GM20431 (cell line): ENCODE measurements around the gene ABHD12B.

Experiments used
- in situ Hi-C: fragments of 300-500 bp; cut with MseI, MboI; formaldehyde crosslinking; loops from one replicate; pipeline ENCODE4 v1.15.0; 2020; ENCODE audit warnings: low sequenced_read_pairs; ENCODE audit not compliant: unreplicated experiment

The ABHD12B gene

GRCh38 chr14:50871914-50872732 lies at the start of gene ABHD12B:
Gene ABHD12B (plus strand): TSS chr14:50872053. CDS start chr14:50872175, 122 bp downstream.
- in situ Hi-C loops: loop anchor here (25.0 kb wide), 1 partner anchor 260 kb away; no protein-coding TSS in a partner anchor

GRCh38 chr14:50822501-50823042 lies 49.3 kb upstream of the ABHD12B start:
- in situ Hi-C loops: no loop called here

GRCh38 chr14:50823051-50823761 lies 48.6 kb upstream of the ABHD12B start:
- in situ Hi-C loops: no loop called here

- in situ Hi-C loops: no loop called here
Observed at GRCh38 chr14:50823762-50824636, 47.9 kb upstream of the ABHD12B start.

- in situ Hi-C loops: no loop called here
Observed at GRCh38 chr14:50825307-50825706, 46.5 kb upstream of the ABHD12B start.

- in situ Hi-C loops: no loop called here
Observed at GRCh38 chr14:50826681-50827080, 45.2 kb upstream of the ABHD12B start.

- in situ Hi-C loops: no loop called here
Observed at GRCh38 chr14:50828721-50829488, 42.9 kb upstream of the ABHD12B start.

GRCh38 chr14:50829489-50830043 lies 42.3 kb upstream of the ABHD12B start:
- in situ Hi-C loops: no loop called here

GRCh38 chr14:50830044-50830931 lies 41.6 kb upstream of the ABHD12B start:
- in situ Hi-C loops: no loop called here

GRCh38 chr14:50830932-50831725 lies 40.7 kb upstream of the ABHD12B start, which contains the start of gene NIN:
Gene NIN (minus strand): TSS chr14:50831162. CDS start chr14:50822056, 9,106 bp downstream.
- in situ Hi-C loops: no loop called here

GRCh38 chr14:50831726-50832168 lies 40.1 kb upstream of the ABHD12B start:
- in situ Hi-C loops: no loop called here

- in situ Hi-C loops: no loop called here
Observed at GRCh38 chr14:50832935-50833630, 38.8 kb upstream of the ABHD12B start.

GRCh38 chr14:50834802-50835276 lies 37.0 kb upstream of the ABHD12B start:
- in situ Hi-C loops: no loop called here

- in situ Hi-C loops: no loop called here
Observed at GRCh38 chr14:50835280-50835679, 36.6 kb upstream of the ABHD12B start.

GRCh38 chr14:50836515-50836914 lies 35.3 kb upstream of the ABHD12B start:
- in situ Hi-C loops: no loop called here

- in situ Hi-C loops: no loop called here
Observed at GRCh38 chr14:50837271-50837670, 34.6 kb upstream of the ABHD12B start.
